ENCODE measurements around the gene AUTS2.
"Not testable (repeated sequence)": the region's sequence is repeated elsewhere in the genome, so short reads cannot be mapped to it uniquely, and the experiment has no call there.

Gene AUTS2

DNA sequence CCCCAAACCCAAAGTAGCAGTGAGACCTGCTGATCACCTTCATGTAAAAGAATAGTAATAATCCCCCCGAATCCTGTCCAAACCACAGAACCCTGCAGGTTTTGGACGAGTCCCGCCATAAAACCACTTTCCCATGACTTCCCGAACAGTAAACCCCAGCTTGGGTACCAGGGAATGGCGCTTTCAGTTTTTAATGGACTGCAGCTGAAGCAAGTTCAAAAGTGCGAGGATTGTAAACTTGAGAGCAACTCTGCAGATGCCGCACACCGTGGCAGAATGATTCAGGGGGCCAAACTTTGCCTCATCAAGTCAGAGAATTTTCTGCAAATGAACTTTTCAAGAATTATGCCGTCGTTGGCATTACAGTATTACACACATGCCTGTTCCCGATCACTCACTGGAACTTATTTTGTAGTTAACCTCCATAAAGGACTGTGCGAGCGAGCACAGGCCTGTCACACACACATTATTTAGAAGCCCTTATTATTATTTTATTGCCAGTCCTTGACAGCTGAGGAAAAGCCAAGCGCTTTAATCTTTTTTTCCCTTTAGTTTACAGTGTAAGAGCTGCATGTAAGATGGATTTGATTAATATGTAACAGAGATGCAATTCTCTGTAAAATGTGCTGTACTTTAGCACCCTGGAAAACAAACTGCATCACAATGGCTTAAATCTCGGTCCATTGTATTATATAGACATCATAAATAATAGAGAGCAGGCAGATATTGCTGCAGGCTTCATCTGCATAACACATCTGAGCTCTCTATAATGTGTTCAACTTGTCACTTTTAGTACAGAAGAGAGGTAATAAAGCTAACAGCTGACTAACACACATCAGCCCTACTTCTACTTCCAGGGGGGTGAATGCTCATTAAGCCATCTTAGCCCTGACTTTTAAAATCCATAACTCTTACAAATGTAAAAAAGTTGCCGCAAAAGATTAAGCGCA, 1040.2 kb downstream of the AUTS2 start:
- Histone ChIP-seq H3K36me3 (ENCODE audit: control insufficient read depth in 2 of 2, insufficient read depth in 2 of 2, low read length in 2 of 2) (no peaks in the 10 kb centered on the region), H3K27ac (ENCODE audit: low read length) (no peak overlapping the region), H3K4me3 (ENCODE audit: low read length in 2 of 2) (no peak overlapping the region), H3K27me3 (ENCODE audit: control insufficient read depth in 1 of 2, insufficient read depth in 2 of 2, low read length in 2 of 2) (no peaks in the 10 kb centered on the region), H3K4me1 (ENCODE audit: control insufficient read depth, insufficient read depth, low read length) (peaks cover 3% of the 10 kb centered on the region), H3K9me3 (ENCODE audit: control insufficient read depth in 2 of 2, low read length in 2 of 2) (peaks cover 0 to 5% of the 10 kb centered on the region in 2 donors), H3K9ac (ENCODE audit: low read length in 2 of 2) (no peak overlapping the region)

DNA sequence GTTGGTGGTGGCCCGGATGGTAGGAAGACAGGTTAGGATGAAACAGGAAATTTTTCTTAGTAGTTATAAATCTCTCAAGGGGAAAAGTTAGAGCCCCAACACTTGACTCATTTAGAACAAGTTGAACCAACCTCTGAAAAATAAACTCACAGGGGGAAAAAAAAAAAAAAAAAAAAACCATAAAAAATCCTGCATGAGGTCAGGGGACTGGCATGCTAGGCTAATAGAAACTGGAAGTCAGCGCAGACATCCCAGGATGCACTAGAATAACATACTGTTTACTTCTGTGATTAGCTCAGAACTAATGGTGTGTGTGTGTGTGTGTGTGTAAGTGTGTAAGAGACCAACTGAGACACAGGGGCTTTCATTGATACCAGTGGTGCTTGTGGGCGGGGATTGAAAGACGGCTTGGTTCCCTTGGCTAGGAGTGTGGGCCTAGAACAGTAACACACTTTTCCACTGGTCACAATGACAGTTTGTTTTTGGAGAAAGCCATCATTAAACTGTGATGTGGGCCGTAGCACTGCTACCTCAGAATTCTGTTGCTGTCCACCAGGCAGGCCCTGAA, 1042.1 kb downstream of the AUTS2 start:
- no peaks in the 10 kb centered on the region for H3K27me3 ChIP-seq (ENCODE audit: control insufficient read depth in 1 of 2, insufficient read depth in 2 of 2, low read length in 2 of 2)
- peaks cover 3% of the 10 kb centered on the region for H3K4me1 ChIP-seq (ENCODE audit: control insufficient read depth, insufficient read depth, low read length)
- H3K4me3 ChIP-seq (ENCODE audit: low read length in 2 of 2) = no peak overlapping the region
- H3K9ac ChIP-seq (ENCODE audit: low read length in 2 of 2) = no peak overlapping the region
- no peaks in the 10 kb centered on the region for H3K36me3 ChIP-seq (ENCODE audit: control insufficient read depth in 2 of 2, insufficient read depth in 2 of 2, low read length in 2 of 2)
- H3K9me3 ChIP-seq (ENCODE audit: control insufficient read depth in 2 of 2, low read length in 2 of 2) = peaks cover 0 to 5% of the 10 kb centered on the region in 2 donors
- no peak overlapping the region for H3K27ac ChIP-seq (ENCODE audit: low read length)

DNA sequence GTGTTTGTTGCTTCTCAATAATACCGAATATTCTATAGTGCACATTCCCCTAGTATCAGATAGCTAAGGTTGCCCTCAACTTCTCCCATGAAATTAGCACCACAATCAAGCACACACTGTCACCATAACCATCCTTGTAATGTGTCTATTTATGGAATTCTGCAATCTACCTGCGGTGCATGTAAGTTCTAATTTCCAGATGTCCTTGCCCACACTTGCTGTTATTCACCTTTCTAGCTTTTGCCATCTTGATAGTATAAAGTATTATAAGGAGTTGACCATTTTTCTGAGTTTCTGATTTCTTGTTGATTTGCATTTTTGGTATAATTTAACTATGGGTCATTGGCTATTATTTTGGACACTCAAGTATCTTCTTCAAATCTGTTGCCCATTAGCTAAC, 1043.6 kb downstream of the AUTS2 start:
- Histone ChIP-seq H3K27ac (ENCODE audit: low read length) (no peak overlapping the region), H3K36me3 (ENCODE audit: control insufficient read depth in 2 of 2, insufficient read depth in 2 of 2, low read length in 2 of 2) (no peaks in the 10 kb centered on the region), H3K4me1 (ENCODE audit: control insufficient read depth, insufficient read depth, low read length) (peaks cover 3% of the 10 kb centered on the region), H3K9ac (ENCODE audit: low read length in 2 of 2) (no peak overlapping the region), H3K4me3 (ENCODE audit: low read length in 2 of 2) (no peak overlapping the region), H3K27me3 (ENCODE audit: control insufficient read depth in 1 of 2, insufficient read depth in 2 of 2, low read length in 2 of 2) (no peaks in the 10 kb centered on the region), H3K9me3 (ENCODE audit: control insufficient read depth in 2 of 2, low read length in 2 of 2) (peaks cover 0 to 5% of the 10 kb centered on the region in 2 donors)

DNA sequence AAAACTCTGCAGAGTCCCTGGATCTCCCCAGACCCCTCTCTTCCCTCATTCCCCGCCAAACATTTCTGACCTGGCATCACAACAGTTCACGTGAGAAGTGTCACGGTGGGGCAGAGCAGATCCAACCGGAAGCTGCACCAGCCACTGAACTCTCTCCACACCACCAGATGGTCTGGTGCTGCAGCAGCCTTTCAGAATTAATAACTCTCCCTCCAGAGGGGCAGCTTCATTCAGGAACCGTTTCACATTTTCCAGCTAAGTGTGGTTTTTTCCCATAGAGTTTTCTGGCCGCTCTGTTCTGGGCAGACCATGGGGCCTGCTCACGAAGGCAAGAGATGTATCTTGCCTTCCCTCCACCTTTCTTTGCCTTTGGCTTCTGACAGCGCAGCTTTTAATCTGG, 1047.0 kb downstream of the AUTS2 start:
- Histone ChIP-seq H3K27me3 (ENCODE audit: control insufficient read depth in 1 of 2, insufficient read depth in 2 of 2, low read length in 2 of 2) (no peaks in the 10 kb centered on the region), H3K4me1 (ENCODE audit: control insufficient read depth, insufficient read depth, low read length) (no peaks in the 10 kb centered on the region), H3K4me3 (ENCODE audit: low read length in 2 of 2) (no peak overlapping the region), H3K27ac (ENCODE audit: low read length) (no peak overlapping the region), H3K9me3 (ENCODE audit: control insufficient read depth in 2 of 2, low read length in 2 of 2) (peaks cover 0 to 5% of the 10 kb centered on the region in 2 donors), H3K9ac (ENCODE audit: low read length in 2 of 2) (no peak overlapping the region), H3K36me3 (ENCODE audit: control insufficient read depth in 2 of 2, insufficient read depth in 2 of 2, low read length in 2 of 2) (no peaks in the 10 kb centered on the region)

DNA sequence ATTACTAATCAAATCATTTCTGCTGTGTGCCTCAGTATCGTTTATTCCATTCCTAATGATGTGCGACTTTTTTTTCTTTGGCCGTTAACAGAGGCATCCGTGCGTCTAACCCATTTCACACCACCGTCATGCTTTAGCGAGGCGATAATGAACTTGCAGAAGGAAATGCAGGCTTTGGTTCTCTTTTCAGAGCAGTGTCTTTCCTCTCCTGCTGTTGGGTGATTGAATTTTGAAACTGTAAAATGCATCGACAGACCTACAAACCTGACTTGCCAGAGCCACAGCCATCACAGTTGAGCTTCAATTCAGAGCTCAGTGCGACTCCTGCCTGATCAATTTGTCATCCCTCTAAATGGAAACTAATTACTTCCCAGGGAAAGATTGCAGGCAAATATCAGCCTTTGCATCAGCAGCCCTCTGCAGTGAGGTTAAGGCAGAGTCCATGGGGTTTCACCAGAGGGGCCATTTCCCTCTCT, 1047.6 kb downstream of the AUTS2 start:
- no peak overlapping the region for H3K27ac ChIP-seq (ENCODE audit: low read length)

DNA sequence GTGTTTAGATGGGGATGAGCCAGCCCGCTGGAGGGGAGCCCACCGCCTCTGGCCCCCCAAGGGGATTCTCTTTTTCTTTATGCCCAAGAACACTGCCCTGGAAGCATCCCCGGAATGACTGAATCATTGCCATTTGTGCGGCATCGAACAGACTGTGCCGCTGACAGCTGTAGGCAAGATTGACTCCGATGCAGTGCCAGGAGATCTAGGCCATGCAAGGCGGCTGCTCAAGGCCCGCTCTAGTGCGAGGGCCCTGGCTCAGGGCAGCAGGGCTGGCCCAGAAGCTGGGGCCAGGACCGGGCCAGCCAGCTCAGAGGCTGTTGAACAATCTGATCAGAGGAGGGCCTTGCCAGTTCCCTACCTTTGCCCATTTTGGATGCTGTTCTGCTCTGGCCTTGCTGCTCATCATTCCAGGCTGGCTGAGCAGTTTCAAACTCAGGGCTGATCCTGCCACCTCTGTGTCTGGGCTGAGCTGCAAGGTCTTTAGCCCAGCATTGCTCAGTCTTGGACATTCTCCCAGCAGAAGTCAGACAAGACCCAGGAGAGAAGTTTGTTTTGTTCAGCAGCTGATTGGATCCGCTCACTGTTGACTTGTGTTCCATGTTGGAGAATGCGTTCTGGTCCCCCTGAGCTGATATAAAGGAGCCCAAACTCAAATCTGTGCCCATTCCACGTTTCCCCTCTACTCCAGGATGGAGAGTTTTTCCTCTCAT, 1048.4 kb downstream of the AUTS2 start:
- Histone ChIP-seq H3K9me3 (ENCODE audit: control insufficient read depth in 2 of 2, low read length in 2 of 2) (peaks cover 0 to 3% of the 10 kb centered on the region in 2 donors), H3K27me3 (ENCODE audit: control insufficient read depth in 1 of 2, insufficient read depth in 2 of 2, low read length in 2 of 2) (no peaks in the 10 kb centered on the region), H3K27ac (ENCODE audit: low read length) (no peak overlapping the region), H3K9ac (ENCODE audit: low read length in 2 of 2) (no peak overlapping the region), H3K4me1 (ENCODE audit: control insufficient read depth, insufficient read depth, low read length) (no peaks in the 10 kb centered on the region), H3K4me3 (ENCODE audit: low read length in 2 of 2) (no peak overlapping the region), H3K36me3 (ENCODE audit: control insufficient read depth in 2 of 2, insufficient read depth in 2 of 2, low read length in 2 of 2) (no peaks in the 10 kb centered on the region)

More for the DNA sequence above, 1047.6 kb downstream of the AUTS2 start:
- no peak overlapping the region for H3K4me3 ChIP-seq (ENCODE audit: low read length in 2 of 2)
- H3K4me1 ChIP-seq (ENCODE audit: control insufficient read depth, insufficient read depth, low read length) = no peaks in the 10 kb centered on the region
- H3K27me3 ChIP-seq (ENCODE audit: control insufficient read depth in 1 of 2, insufficient read depth in 2 of 2, low read length in 2 of 2) = no peaks in the 10 kb centered on the region
- no peaks in the 10 kb centered on the region for H3K36me3 ChIP-seq (ENCODE audit: control insufficient read depth in 2 of 2, insufficient read depth in 2 of 2, low read length in 2 of 2)
- peaks cover 0 to 5% of the 10 kb centered on the region in 2 donors for H3K9me3 ChIP-seq (ENCODE audit: control insufficient read depth in 2 of 2, low read length in 2 of 2)
- H3K9ac ChIP-seq (ENCODE audit: low read length in 2 of 2) = no peak overlapping the region

DNA sequence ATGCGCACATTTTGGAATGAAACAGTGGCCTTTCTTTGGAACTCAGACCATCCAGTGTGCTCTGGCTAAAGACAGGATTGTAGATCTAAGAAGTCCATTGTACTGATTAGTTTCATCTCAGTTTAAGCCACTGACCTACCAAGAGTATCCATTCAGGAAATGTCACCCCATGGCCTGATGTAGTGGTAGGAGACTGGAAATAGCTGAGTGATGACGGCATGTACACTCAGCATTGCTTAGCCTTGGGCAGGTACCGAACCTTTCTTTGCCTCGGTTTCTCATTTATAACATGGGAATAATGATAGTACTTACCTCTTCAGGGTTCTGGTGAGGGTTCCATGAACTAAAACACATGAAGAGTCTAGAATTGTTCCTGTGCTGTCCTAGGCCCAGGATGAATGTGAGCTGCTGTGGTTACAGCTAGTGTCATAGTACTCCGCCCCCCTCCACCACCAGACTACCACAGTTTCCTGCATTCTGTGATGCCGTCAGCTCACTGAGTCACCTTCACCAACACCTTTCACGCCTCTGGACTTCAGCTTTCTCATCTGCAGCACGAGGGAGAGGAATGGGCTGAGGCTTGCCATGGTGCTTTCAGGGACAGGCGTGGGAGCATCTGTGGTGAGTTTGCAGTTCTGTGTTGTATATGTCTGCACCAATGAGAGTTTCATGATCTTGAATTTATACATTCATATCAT, 1049.7 kb downstream of the AUTS2 start:
- H3K4me3 ChIP-seq (ENCODE audit: low read length in 2 of 2) = no peak overlapping the region
- H3K36me3 ChIP-seq (ENCODE audit: control insufficient read depth in 2 of 2, insufficient read depth in 2 of 2, low read length in 2 of 2) = no peaks in the 10 kb centered on the region
- H3K27ac ChIP-seq (ENCODE audit: low read length) = no peak overlapping the region
- no peaks in the 10 kb centered on the region for H3K27me3 ChIP-seq (ENCODE audit: control insufficient read depth in 1 of 2, insufficient read depth in 2 of 2, low read length in 2 of 2)
- no peaks in the 10 kb centered on the region for H3K9me3 ChIP-seq (ENCODE audit: control insufficient read depth in 2 of 2, low read length in 2 of 2)
- no peaks in the 10 kb centered on the region for H3K4me1 ChIP-seq (ENCODE audit: control insufficient read depth, insufficient read depth, low read length)
- no peak overlapping the region for H3K9ac ChIP-seq (ENCODE audit: low read length in 2 of 2)

DNA sequence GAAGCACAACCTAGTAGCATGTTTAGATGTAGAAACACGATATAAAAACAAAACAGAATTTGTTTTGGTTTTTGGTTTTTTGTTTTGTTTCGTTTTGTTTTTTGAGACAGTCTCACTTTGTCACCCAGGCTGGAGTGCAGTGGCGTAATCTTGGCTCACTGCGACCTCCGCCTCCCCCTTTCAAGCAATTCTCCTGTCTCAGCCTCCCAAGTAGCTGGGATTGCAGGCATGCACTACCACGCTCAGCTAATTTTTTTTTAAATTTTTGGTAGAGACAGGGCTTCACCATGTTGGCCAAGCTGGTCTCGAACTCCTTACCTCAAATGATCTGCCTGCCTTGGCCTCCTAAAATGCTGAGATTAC, 1050.2 kb downstream of the AUTS2 start:
- H3K27me3 ChIP-seq (ENCODE audit: control insufficient read depth in 1 of 2, insufficient read depth in 2 of 2, low read length in 2 of 2); H3K9me3 ChIP-seq (ENCODE audit: control insufficient read depth in 2 of 2, low read length in 2 of 2); H3K36me3 ChIP-seq (ENCODE audit: control insufficient read depth in 2 of 2, insufficient read depth in 2 of 2, low read length in 2 of 2); H3K4me3 ChIP-seq (ENCODE audit: low read length in 2 of 2); H3K4me1 ChIP-seq (ENCODE audit: control insufficient read depth, insufficient read depth, low read length); H3K9ac ChIP-seq (ENCODE audit: low read length in 2 of 2); H3K27ac ChIP-seq (ENCODE audit: low read length): not testable (repeated sequence)

DNA sequence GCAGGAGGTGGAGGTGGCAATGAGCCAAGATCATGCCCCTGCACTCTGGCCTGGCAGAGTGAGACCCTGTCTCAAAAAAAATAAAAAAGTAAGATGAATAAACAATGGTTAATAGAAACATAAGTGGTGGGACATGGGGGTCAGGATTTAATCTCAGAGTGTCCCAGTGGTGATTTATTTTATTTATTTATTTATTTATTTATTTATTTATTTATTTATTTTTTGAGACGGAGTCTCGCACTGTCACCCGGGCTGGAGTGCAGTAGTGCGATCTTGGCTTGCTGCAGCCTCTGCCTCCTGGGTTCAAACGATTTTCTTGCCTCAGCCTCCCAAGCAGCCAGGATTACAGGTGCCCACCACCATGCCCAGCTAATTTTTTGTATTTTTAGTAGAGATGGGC, 1051.0 kb downstream of the AUTS2 start:
- H3K4me3 ChIP-seq (ENCODE audit: low read length in 2 of 2) = no peak overlapping the region
- no peaks in the 10 kb centered on the region for H3K27me3 ChIP-seq (ENCODE audit: control insufficient read depth in 1 of 2, insufficient read depth in 2 of 2, low read length in 2 of 2)
- no peaks in the 10 kb centered on the region for H3K9me3 ChIP-seq (ENCODE audit: control insufficient read depth in 2 of 2, low read length in 2 of 2)
- H3K4me1 ChIP-seq (ENCODE audit: control insufficient read depth, insufficient read depth, low read length) = no peaks in the 10 kb centered on the region
- no peak overlapping the region for H3K27ac ChIP-seq (ENCODE audit: low read length)
- H3K9ac ChIP-seq (ENCODE audit: low read length in 2 of 2) = no peak overlapping the region
- no peaks in the 10 kb centered on the region for H3K36me3 ChIP-seq (ENCODE audit: control insufficient read depth in 2 of 2, insufficient read depth in 2 of 2, low read length in 2 of 2)

DNA sequence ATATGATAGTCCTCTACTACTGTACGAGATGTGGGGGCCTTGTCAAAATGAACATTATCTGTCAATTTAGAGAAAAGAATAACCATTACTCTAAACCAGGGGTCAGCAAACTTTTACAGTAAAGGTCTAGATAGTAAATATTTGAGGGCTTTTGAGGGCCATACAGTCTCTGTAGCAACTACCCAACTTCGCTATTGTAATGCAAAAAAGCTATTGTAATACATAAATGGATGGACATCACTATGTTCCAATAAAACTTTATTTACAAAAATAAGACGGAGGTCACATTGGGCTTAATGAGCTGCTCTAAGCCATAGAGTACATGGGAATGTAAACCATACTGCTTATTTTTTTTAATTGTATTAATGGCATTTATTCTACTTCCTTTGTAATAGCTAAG, 1055.9 kb downstream of the AUTS2 start:
- Histone ChIP-seq H3K36me3 (ENCODE audit: control insufficient read depth in 2 of 2, insufficient read depth in 2 of 2, low read length in 2 of 2) (no peaks in the 10 kb centered on the region), H3K9ac (ENCODE audit: low read length in 2 of 2) (no peak overlapping the region), H3K27me3 (ENCODE audit: control insufficient read depth in 1 of 2, insufficient read depth in 2 of 2, low read length in 2 of 2) (no peaks in the 10 kb centered on the region), H3K4me1 (ENCODE audit: control insufficient read depth, insufficient read depth, low read length) (peaks cover 14% of the 10 kb centered on the region), H3K4me3 (ENCODE audit: low read length in 2 of 2) (no peak overlapping the region), H3K9me3 (ENCODE audit: control insufficient read depth in 2 of 2, low read length in 2 of 2) (no peaks in the 10 kb centered on the region), H3K27ac (ENCODE audit: low read length) (no peak overlapping the region)
